DMS 273 (cell line): ENCODE measurements around the gene SNED1.

ENCODE experiments used
- DNase-seq: peaks from one replicate; lab custom pipeline; 2025; ENCODE audit not compliant: unreplicated experiment; lab: John Stamatoyannopoulos, UW

SNED1 gene

GRCh38 chr2:241043581-241043980 is 45.2 kb downstream of the SNED1 start:
- no peak for DNase-seq

GRCh38 chr2:241047253-241048010 is 49.0 kb downstream of the SNED1 start:
- no peak for DNase-seq

- DNase-seq = no peak
Measured at GRCh38 chr2:241048149-241048948, 49.9 kb downstream of the SNED1 start.

GRCh38 chr2:241048949-241049343 is 50.5 kb downstream of the SNED1 start:
- no peak for DNase-seq

- no peak for DNase-seq
Measured at GRCh38 chr2:241049739-241050623, 51.6 kb downstream of the SNED1 start.

- no peak for DNase-seq
Measured at GRCh38 chr2:241050624-241051577, 52.5 kb downstream of the SNED1 start.

GRCh38 chr2:241051578-241052487 is 53.4 kb downstream of the SNED1 start:
- no peak for DNase-seq

- no peak for DNase-seq
Measured at GRCh38 chr2:241052677-241053360, 54.4 kb downstream of the SNED1 start.

GRCh38 chr2:241053576-241054251 is 55.3 kb downstream of the SNED1 start:
- no peak for DNase-seq

- no peak for DNase-seq
Measured at GRCh38 chr2:241061275-241061674, 62.9 kb downstream of the SNED1 start.

GRCh38 chr2:241062389-241063092 is 64.1 kb downstream of the SNED1 start:
- no peak for DNase-seq

GRCh38 chr2:241063093-241063551 is 64.7 kb downstream of the SNED1 start:
- no peak for DNase-seq

GRCh38 chr2:241063587-241063986 is 65.2 kb downstream of the SNED1 start:
- DNase-seq = no peak

- DNase-seq = no peak
Measured at GRCh38 chr2:241064008-241064801, 65.8 kb downstream of the SNED1 start.

GRCh38 chr2:241064802-241065354 is 66.5 kb downstream of the SNED1 start:
- DNase-seq = no peak

- DNase-seq = no peak
Measured at GRCh38 chr2:241065355-241065803, 67.0 kb downstream of the SNED1 start.
